Measurements from ENCODE around the gene FBXL4. TPM values are rescaled to one million over a fixed set of nuclear protein-coding genes. Genes with fewer than 3 reads are reported as not detected.

Gene FBXL4
- total and polyA plus RNA-seq, 10 of the 15 experiments (the other 5 are each of a cell fraction or from before 2014, with no cell fraction given) = 2.9 to 16.9 (median 7.2) TPM

DNA sequence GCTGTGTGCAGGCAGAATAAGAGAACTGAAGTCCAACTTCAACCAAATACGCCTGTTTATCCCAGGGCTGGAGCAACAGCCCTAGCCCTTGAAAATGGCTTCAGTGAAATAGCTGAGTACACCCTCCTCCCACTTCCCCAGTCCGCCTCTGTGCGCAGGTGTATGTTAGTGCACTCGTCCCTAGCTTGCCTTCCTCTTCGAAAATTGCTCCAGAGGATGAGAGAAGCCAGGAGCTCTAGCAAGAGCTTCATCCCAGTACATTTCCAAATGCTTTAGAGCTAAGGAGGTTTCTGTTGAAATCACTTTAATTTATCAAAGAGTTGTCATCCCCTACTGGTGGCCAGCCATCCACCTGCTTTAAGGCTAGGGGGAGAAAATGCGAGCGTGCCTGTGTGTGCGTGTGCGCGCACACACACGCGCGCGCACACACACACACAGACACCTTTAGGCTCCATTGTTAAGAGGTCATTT lies 118.8 kb downstream of the FBXL4 start (continued):
- no peak for TF ChIP-seq MEF2B (IDR thresholded peaks at IDR 0.05; ENCODE audit: partially characterized antibody, poor library complexity, severe bottlenecking)
- TF ChIP-seq, protein P1, sequence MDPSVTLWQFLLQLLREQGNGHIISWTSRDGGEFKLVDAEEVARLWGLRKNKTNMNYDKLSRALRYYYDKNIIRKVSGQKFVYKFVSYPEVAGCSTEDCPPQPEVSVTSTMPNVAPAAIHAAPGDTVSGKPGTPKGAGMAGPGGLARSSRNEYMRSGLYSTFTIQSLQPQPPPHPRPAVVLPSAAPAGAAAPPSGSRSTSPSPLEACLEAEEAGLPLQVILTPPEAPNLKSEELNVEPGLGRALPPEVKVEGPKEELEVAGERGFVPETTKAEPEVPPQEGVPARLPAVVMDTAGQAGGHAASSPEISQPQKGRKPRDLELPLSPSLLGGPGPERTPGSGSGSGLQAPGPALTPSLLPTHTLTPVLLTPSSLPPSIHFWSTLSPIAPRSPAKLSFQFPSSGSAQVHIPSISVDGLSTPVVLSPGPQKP (IDR thresholded peaks at IDR 0.05; ENCODE audit: low read depth, low read length) = no peak
- no peak for TF ChIP-seq IKZF1 (conservative IDR thresholded peaks at IDR 0.05)
- TF ChIP-seq, protein P2, sequence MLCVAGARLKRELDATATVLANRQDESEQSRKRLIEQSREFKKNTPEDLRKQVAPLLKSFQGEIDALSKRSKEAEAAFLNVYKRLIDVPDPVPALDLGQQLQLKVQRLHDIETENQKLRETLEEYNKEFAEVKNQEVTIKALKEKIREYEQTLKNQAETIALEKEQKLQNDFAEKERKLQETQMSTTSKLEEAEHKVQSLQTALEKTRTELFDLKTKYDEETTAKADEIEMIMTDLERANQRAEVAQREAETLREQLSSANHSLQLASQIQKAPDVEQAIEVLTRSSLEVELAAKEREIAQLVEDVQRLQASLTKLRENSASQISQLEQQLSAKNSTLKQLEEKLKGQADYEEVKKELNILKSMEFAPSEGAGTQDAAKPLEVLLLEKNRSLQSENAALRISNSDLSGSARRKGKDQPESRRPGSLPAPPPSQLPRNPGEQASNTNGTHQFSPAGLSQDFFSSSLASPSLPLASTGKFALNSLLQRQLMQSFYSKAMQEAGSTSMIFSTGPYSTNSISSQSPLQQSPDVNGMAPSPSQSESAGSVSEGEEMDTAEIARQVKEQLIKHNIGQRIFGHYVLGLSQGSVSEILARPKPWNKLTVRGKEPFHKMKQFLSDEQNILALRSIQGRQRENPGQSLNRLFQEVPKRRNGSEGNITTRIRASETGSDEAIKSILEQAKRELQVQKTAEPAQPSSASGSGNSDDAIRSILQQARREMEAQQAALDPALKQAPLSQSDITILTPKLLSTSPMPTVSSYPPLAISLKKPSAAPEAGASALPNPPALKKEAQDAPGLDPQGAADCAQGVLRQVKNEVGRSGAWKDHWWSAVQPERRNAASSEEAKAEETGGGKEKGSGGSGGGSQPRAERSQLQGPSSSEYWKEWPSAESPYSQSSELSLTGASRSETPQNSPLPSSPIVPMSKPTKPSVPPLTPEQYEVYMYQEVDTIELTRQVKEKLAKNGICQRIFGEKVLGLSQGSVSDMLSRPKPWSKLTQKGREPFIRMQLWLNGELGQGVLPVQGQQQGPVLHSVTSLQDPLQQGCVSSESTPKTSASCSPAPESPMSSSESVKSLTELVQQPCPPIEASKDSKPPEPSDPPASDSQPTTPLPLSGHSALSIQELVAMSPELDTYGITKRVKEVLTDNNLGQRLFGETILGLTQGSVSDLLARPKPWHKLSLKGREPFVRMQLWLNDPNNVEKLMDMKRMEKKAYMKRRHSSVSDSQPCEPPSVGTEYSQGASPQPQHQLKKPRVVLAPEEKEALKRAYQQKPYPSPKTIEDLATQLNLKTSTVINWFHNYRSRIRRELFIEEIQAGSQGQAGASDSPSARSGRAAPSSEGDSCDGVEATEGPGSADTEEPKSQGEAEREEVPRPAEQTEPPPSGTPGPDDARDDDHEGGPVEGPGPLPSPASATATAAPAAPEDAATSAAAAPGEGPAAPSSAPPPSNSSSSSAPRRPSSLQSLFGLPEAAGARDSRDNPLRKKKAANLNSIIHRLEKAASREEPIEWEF (IDR thresholded peaks at IDR 0.05; ENCODE audit: insufficient replicate concordance, low read depth, low read length) = no peak

DNA sequence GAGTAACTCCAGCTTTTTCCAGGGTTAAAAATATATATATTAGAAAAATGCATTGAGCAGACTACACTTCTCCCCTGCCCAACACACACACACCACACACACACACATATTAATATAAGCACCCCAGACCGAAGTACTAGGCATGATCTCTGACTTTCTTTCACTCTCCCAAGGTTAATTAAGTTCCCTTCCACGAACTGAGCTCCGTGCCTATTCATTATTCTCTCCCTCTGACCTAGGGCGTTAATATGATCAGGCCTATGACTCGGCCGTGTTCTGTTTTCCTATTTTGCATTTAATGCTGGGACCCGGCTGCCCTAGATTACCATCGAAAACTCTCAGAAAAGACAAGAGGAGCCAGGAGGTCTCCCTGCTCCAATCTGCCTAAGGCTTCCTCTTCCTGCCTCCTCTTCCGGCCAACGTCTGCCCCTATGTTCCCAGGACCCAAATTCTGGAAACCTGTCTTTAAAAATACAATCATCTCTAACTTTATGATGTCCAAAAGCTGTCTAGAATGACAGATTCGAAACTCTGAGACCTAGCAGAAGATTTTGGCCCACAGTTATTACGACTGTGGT lies 119.4 kb downstream of the FBXL4 start:
- ATAC-seq (no peak; the same call in 2 of the 3 replicates), DNase-seq (ENCODE audit: low read depth, low spot score) (no peak), FAIRE-seq (no peak)
- Histone ChIP-seq H3K4me3 (no peak overlapping the region), H3K27me3 (replicated peaks in 1 of 2; ENCODE audit: control insufficient read depth in 2 of 2, insufficient read depth in 2 of 2, low read length in 1 of 2) (peaks cover 19 to 44% of the 10 kb centered on the region in 2 experiments), H3K9ac (ENCODE audit: control insufficient read depth, insufficient read depth, low read length) (no peak overlapping the region), H3K4me2 (ENCODE audit: control insufficient read depth, insufficient read depth) (no peak overlapping the region), H3K4me1 (ENCODE audit: control insufficient read depth, insufficient read depth, low read length) (no peaks in the 10 kb centered on the region), H2AFZ (ENCODE audit: control insufficient read depth, low read depth, low read length) (no peak overlapping the region), H3K27ac (ENCODE audit: control insufficient read depth, insufficient read depth) (no peak overlapping the region), H3K9me3 (replicated peaks; ENCODE audit: control insufficient read depth, insufficient read depth, low read length) (no peaks in the 10 kb centered on the region; the same call in 2 of the 3 replicates), H3K79me2 (ENCODE audit: control insufficient read depth, insufficient read depth, low read length) (no peaks in the 10 kb centered on the region), H4K20me1 (ENCODE audit: control insufficient read depth, insufficient read depth) (no peaks in the 10 kb centered on the region), H3K36me3 (ENCODE audit: control insufficient read depth in 2 of 2, insufficient read depth in 2 of 2, low read length in 1 of 2) (no peaks in the 10 kb centered on the region)
- ChIA-PET RAD21 (ENCODE audit: unreplicated experiment) (no interaction called here), SMC1A (ENCODE audit: uncharacterized antibody, unreplicated experiment) (no interaction called here), POLR2A (no interaction called here), CTCF (interaction anchor here (1.4 kb wide), 1 partner anchor 17 kb away, joined by 4 read pairs; no protein-coding TSS in a partner anchor)
- BruUV-seq (replicated peaks) = no TSS peak
- intact Hi-C loops (cut with micrococcal nuclease; ENCODE audit: unreplicated experiment) (no loop called here), in situ Hi-C loops (cut with MboI) (no loop called here)
- WGBS (ENCODE audit: insufficient coverage, insufficient replicate concordance, low lambda C conversion rate, missing lambda C conversion rate) = 20% methylated on average over 12 of the region's 12 CpGs
- no peak for TF ChIP-seq TARDBP (IDR thresholded peaks at IDR 0.05; ENCODE audit: borderline replicate concordance)
- TF ChIP-seq RAD51 (IDR thresholded peaks at IDR 0.05) = no peak
- TF ChIP-seq, protein P3, sequence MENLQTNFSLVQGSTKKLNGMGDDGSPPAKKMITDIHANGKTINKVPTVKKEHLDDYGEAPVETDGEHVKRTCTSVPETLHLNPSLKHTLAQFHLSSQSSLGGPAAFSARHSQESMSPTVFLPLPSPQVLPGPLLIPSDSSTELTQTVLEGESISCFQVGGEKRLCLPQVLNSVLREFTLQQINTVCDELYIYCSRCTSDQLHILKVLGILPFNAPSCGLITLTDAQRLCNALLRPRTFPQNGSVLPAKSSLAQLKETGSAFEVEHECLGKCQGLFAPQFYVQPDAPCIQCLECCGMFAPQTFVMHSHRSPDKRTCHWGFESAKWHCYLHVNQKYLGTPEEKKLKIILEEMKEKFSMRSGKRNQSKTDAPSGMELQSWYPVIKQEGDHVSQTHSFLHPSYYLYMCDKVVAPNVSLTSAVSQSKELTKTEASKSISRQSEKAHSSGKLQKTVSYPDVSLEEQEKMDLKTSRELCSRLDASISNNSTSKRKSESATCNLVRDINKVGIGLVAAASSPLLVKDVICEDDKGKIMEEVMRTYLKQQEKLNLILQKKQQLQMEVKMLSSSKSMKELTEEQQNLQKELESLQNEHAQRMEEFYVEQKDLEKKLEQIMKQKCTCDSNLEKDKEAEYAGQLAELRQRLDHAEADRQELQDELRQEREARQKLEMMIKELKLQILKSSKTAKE (IDR thresholded peaks at IDR 0.05; ENCODE audit: low read depth, poor library complexity, severe bottlenecking) = no peak
- TF ChIP-seq, protein P4, sequence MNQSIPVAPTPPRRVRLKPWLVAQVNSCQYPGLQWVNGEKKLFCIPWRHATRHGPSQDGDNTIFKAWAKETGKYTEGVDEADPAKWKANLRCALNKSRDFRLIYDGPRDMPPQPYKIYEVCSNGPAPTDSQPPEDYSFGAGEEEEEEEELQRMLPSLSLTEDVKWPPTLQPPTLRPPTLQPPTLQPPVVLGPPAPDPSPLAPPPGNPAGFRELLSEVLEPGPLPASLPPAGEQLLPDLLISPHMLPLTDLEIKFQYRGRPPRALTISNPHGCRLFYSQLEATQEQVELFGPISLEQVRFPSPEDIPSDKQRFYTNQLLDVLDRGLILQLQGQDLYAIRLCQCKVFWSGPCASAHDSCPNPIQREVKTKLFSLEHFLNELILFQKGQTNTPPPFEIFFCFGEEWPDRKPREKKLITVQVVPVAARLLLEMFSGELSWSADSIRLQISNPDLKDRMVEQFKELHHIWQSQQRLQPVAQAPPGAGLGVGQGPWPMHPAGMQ (IDR thresholded peaks at IDR 0.05; ENCODE audit: borderline replicate concordance) = no peak
- TF ChIP-seq, protein P5, sequence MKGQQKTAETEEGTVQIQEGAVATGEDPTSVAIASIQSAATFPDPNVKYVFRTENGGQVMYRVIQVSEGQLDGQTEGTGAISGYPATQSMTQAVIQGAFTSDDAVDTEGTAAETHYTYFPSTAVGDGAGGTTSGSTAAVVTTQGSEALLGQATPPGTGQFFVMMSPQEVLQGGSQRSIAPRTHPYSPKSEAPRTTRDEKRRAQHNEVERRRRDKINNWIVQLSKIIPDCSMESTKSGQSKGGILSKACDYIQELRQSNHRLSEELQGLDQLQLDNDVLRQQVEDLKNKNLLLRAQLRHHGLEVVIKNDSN (IDR thresholded peaks at IDR 0.05; ENCODE audit: borderline replicate concordance, extremely low read length, insufficient read depth, low read depth, low read length) = no peak
- TF ChIP-seq HCFC1 (IDR thresholded peaks at IDR 0.05; ENCODE audit: low read length) = no peak
- TF ChIP-seq ZBED1 (IDR thresholded peaks at IDR 0.05; ENCODE audit: borderline replicate concordance) = no peak
